Measurements from ENCODE around the gene TOLLIP. TPM values are rescaled to one million over a fixed set of nuclear protein-coding genes. Genes with fewer than 3 reads are reported as not detected.

The TOLLIP gene
- total and polyA plus RNA-seq, 12 donors = 19.0 to 53.6 (median 42.6) TPM

GRCh38 chr11:1326435-1327063, 17.1 kb upstream of the TOLLIP start:
- TF ChIP-seq, protein P1, sequence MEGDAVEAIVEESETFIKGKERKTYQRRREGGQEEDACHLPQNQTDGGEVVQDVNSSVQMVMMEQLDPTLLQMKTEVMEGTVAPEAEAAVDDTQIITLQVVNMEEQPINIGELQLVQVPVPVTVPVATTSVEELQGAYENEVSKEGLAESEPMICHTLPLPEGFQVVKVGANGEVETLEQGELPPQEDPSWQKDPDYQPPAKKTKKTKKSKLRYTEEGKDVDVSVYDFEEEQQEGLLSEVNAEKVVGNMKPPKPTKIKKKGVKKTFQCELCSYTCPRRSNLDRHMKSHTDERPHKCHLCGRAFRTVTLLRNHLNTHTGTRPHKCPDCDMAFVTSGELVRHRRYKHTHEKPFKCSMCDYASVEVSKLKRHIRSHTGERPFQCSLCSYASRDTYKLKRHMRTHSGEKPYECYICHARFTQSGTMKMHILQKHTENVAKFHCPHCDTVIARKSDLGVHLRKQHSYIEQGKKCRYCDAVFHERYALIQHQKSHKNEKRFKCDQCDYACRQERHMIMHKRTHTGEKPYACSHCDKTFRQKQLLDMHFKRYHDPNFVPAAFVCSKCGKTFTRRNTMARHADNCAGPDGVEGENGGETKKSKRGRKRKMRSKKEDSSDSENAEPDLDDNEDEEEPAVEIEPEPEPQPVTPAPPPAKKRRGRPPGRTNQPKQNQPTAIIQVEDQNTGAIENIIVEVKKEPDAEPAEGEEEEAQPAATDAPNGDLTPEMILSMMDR (IDR thresholded peaks at IDR 0.05) = no peak
- DNase-seq (no peak), ATAC-seq (no peak)
- 68 to 71% methylated on average over 11 of the region's 11 CpGs for WGBS, 2 donors
- no peak overlapping the region for H3K4me3 ChIP-seq
- H3K27me3 ChIP-seq = peaks cover 0 to 15% (median 2%) of the 10 kb centered on the region in 7 donors
- no peak overlapping the region for H3K27ac ChIP-seq
- intact Hi-C loops (cut with DNase I) = loop anchor here in 1 of 10 donors (10.0 kb wide), 1 partner anchor 48 kb away; no protein-coding TSS in a partner anchor
- H3K36me3 ChIP-seq = no peaks in the 10 kb centered on the region
- H3K4me1 ChIP-seq = peaks cover 0 to 4% (median 0%) of the 10 kb centered on the region in 9 donors
- peaks cover 0 to 20% (median 11%) of the 10 kb centered on the region in 11 donors for H3K9me3 ChIP-seq

DNA sequence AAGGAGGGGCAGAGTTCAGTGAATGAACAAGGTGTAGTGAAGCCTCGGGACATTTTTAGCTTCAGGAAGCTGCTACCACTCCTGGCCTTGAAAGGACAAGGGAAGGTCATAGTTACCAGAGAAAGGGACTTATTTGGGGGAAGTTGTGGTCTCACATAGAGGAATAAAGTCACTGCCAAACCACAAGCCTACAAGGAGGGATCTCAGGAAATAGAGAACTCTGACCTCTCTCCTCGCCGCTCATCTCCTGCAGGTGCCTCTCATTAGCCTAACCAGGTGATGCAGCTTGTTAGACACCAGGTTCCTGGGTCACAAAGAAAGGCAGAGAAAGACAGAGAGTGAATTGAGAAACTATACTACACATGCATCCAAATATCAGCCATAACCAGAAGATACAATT, 14.3 kb upstream of the TOLLIP start:
- Histone ChIP-seq H3K4me1 (peaks cover 0 to 4% (median 0%) of the 10 kb centered on the region in 9 donors), H3K27ac (no peak overlapping the region), H3K4me3 (no peak overlapping the region), H3K36me3 (no peaks in the 10 kb centered on the region), H3K27me3 (peaks cover 0 to 7% (median 2%) of the 10 kb centered on the region in 7 donors), H3K9me3 (peaks cover 0 to 18% (median 8%) of the 10 kb centered on the region in 11 donors)
- whole genome bisulfite sequencing, 2 donors = 59 to 67% methylated on average over 3 of the region's 3 CpGs
- ATAC-seq (no peak), DNase-seq (no peak)
- intact Hi-C loops (cut with DNase I) = loop anchor here in 1 of 10 donors (10.0 kb wide), 1 partner anchor 51 kb away; no protein-coding TSS in a partner anchor
- TF ChIP-seq, protein P1 (IDR thresholded peaks at IDR 0.05) = no peak

- TF ChIP-seq, protein P1 (IDR thresholded peaks at IDR 0.05) = no peak
- H3K27me3 ChIP-seq = peaks cover 0 to 4% (median 0%) of the 10 kb centered on the region in 7 donors
- H3K27ac ChIP-seq = no peak overlapping the region
- ATAC-seq (no peak), DNase-seq (no peak)
- peaks cover 0 to 9% (median 0%) of the 10 kb centered on the region in 9 donors for H3K4me1 ChIP-seq
- WGBS, 2 donors = 85 to 90% methylated on average over 8 of the region's 8 CpGs
- no peaks in the 10 kb centered on the region for H3K36me3 ChIP-seq
- H3K4me3 ChIP-seq = no peak overlapping the region
- intact Hi-C loops (cut with DNase I) = loop anchor here in 1 of 10 donors (10.0 kb wide), 1 partner anchor 197 kb away; no protein-coding TSS in a partner anchor
- H3K9me3 ChIP-seq = no peaks in the 10 kb centered on the region
Observed at GRCh38 chr11:1317993-1318392, 8.6 kb upstream of the TOLLIP start.

DNA sequence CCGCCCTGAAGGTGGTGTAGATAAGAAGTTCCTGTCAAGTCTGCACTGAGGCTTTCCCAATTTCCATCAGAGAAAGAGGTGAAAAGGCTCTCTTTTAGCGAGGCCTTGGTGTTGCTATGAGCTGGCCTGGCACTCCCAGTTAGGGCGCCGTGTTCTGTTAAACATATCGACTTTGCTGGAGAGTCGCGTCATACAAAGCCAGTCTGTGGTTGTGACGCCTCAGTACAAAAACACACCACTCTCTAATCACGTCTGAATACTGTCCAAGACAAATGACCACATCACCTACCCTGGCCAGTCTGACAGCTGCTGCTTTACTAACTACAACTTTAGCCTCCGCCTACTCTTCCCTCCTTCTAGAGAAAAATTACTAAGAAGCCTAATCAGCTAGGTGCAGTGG, 8.0 kb upstream of the TOLLIP start:
- H3K27ac ChIP-seq = no peak overlapping the region
- no peaks in the 10 kb centered on the region for H3K36me3 ChIP-seq
- ATAC-seq (no peak), DNase-seq (no peak)
- TF ChIP-seq, protein P1 (IDR thresholded peaks at IDR 0.05) = no peak
- H3K4me3 ChIP-seq = no peak overlapping the region
- intact Hi-C loops (cut with DNase I) = loop anchor here in 1 of 10 donors (10.0 kb wide), 1 partner anchor 197 kb away; no protein-coding TSS in a partner anchor
- peaks cover 0 to 2% (median 0%) of the 10 kb centered on the region in 11 donors for H3K9me3 ChIP-seq
- WGBS, 2 donors = 89 to 91% methylated on average over 10 of the region's 10 CpGs
- no peaks in the 10 kb centered on the region for H3K27me3 ChIP-seq
- peaks cover 0 to 9% (median 0%) of the 10 kb centered on the region in 9 donors for H3K4me1 ChIP-seq
